Astrocyte of the cerebellum (primary cell): ENCODE measurements around the gene IRF3.

ENCODE experiments used
- DNase-seq: peaks from one replicate; pipeline ENCODE4 v3.0.0-alpha.2; 2011; ENCODE audit warnings: low read depth
- H3K4me3 ChIP-seq: 2 replicates; pipeline ENCODE4 v1.5.1; 2011; ENCODE audit warnings: mild to moderate bottlenecking, low read depth, low read length, moderate library complexity
- CTCF ChIP-seq: IDR thresholded peaks from 2 replicates; pipeline ENCODE4 v1.5.1; 2012; ENCODE audit warnings: low read length, low read depth, moderate library complexity, mild to moderate bottlenecking; ENCODE audit errors: missing control alignments
- in situ Hi-C: cut with HindIII; loops from 2 replicates; pipeline ENCODE4 v1.10.0; 2017; ENCODE audit warnings: low sequenced_read_pairs

Gene IRF3

GRCh38 chr19:49665351-49666119 is at the start of gene IRF3, which contains the start of gene BCL2L12:
TSS of gene IRF3 (minus strand) at chr19:49665857. CDS start at chr19:49664838, 1,019 bp downstream.
TSS of gene BCL2L12 (plus strand) at chr19:49665933. CDS start at chr19:49666693, 760 bp downstream.
- peak; percentile 90 for DNase-seq
- no peak for TF ChIP-seq CTCF
- in situ Hi-C loops, result no loop called here
- H3K4me3 ChIP-seq, result peak within 1 kb of the TSS; percentile 73

GRCh38 chr19:49713236-49713845 is 47.7 kb upstream of the IRF3 start:
- TF ChIP-seq CTCF, result no peak
- in situ Hi-C loops, result no loop called here
- no peak overlapping the region for H3K4me3 ChIP-seq

GRCh38 chr19:49712397-49712859 is 46.8 kb upstream of the IRF3 start:
- no peak for DNase-seq
- TF ChIP-seq CTCF, result no peak
- H3K4me3 ChIP-seq, result no peak overlapping the region
- in situ Hi-C loops, result no loop called here

More at GRCh38 chr19:49713236-49713845, 47.7 kb upstream of the IRF3 start:
- no peak for DNase-seq

GRCh38 chr19:49710372-49710951 is 44.8 kb upstream of the IRF3 start:
- DNase-seq, result no peak
- in situ Hi-C loops, result no loop called here
- TF ChIP-seq CTCF, result no peak
- no peak overlapping the region for H3K4me3 ChIP-seq

GRCh38 chr19:49705919-49706318 is 40.3 kb upstream of the IRF3 start:
- in situ Hi-C loops, result no loop called here
- DNase-seq, result no peak
- no peak for TF ChIP-seq CTCF
- H3K4me3 ChIP-seq, result no peak overlapping the region

GRCh38 chr19:49704888-49705642 is 39.4 kb upstream of the IRF3 start:
- H3K4me3 ChIP-seq, result no peak overlapping the region
- in situ Hi-C loops, result no loop called here
- DNase-seq, result no peak
- TF ChIP-seq CTCF, result no peak
